Neural crest cell (in vitro differentiated cells): ENCODE results near the gene SSX4B. TPM values are rescaled to one million over a fixed set of nuclear protein-coding genes. Genes with fewer than 3 reads are reported as not detected.
"Not testable (repeated sequence)": the region's sequence is repeated elsewhere in the genome, so short reads cannot be mapped to it uniquely, and the experiment has no call there.

ENCODE experiments used
- DNase-seq: peaks from one replicate; pipeline ENCODE4 v3.0.0; 2021; ENCODE audit warnings: low read depth, mixed read lengths, low spot score
- H3K27ac Mint-ChIP-seq: one replicate; pipeline ENCODE4 v1.8.0; 2021; ENCODE audit warnings: mild to moderate bottlenecking, mixed read lengths; ENCODE audit not compliant: unreplicated experiment
- H3K27me3 Mint-ChIP-seq: 2 replicates; pipeline ENCODE4 v1.8.0; 2021; ENCODE audit warnings: low read depth, mild to moderate bottlenecking, mixed read lengths
- H3K36me3 Mint-ChIP-seq: 2 replicates; pipeline ENCODE4 v1.8.0; 2021; ENCODE audit warnings: low read depth, mild to moderate bottlenecking, mixed read lengths
- H3K4me1 Mint-ChIP-seq: 2 replicates; pipeline ENCODE4 v1.8.0; 2021; ENCODE audit warnings: mixed read lengths
- H3K4me3 Mint-ChIP-seq: one replicate; pipeline ENCODE4 v1.8.0; 2021; ENCODE audit warnings: mild to moderate bottlenecking, mixed read lengths
- H3K9me3 Mint-ChIP-seq: 2 replicates; pipeline ENCODE4 v1.8.0; 2021; ENCODE audit warnings: mixed read lengths
- total RNA-seq: library from RNA; stranded (reverse); gene quantifications from 2 replicates; pipeline ENCODE4 v1.2.1, GENCODE V29; 2021
- TF ChIP-seq, protein P1 (sequence below): fragments of 200-600 bp; sonication (generic); conservative IDR thresholded peaks from 2 replicates; pipeline ENCODE4 v1.5.0; 2021; ENCODE audit warnings: antibody characterized with exemption, mild to moderate bottlenecking

Gene SSX4B
- total RNA-seq, 1 donor from 2014 or later, result not detected

DNA sequence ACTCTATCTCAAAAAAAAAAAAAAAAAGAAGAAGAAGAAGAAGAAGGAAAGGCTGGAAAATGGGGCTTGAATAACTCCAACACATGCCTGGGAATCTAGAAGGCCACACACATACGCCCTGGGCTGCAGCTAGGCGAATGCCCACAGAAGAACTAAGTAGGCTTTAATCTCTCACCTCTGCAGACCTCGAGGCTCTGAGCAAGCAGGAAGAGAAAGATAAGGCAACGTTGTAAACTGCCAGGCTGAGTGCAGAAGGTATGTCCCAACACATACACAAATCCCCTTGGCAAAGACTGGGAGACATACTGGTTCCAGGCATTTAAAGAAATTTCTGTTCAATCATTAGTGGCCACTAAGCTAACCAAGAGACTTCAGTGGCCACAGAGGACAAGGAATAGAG lies 39.9 kb upstream of the SSX4B start:
- TF ChIP-seq, protein P1, sequence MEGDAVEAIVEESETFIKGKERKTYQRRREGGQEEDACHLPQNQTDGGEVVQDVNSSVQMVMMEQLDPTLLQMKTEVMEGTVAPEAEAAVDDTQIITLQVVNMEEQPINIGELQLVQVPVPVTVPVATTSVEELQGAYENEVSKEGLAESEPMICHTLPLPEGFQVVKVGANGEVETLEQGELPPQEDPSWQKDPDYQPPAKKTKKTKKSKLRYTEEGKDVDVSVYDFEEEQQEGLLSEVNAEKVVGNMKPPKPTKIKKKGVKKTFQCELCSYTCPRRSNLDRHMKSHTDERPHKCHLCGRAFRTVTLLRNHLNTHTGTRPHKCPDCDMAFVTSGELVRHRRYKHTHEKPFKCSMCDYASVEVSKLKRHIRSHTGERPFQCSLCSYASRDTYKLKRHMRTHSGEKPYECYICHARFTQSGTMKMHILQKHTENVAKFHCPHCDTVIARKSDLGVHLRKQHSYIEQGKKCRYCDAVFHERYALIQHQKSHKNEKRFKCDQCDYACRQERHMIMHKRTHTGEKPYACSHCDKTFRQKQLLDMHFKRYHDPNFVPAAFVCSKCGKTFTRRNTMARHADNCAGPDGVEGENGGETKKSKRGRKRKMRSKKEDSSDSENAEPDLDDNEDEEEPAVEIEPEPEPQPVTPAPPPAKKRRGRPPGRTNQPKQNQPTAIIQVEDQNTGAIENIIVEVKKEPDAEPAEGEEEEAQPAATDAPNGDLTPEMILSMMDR, result no peak
- H3K27ac Mint-ChIP-seq, result no peak overlapping the region

DNA sequence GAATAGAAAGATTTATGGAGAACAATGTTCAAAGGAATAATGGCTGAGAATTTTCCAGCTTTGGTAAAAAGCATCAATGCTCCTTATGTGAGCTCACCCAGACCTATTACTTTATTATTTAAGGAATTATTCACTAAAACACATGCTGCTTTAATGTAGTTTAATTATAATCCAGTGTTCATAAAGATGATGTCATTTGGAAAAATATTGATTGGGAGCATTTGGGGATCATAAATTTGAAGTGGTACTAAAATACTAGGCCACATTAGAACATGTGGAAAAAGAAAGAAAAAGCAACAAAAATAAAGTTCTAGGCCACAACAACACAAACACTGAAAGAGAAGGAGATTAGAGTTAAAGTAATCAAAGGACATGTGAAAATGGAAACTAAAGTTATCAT lies 38.3 kb upstream of the SSX4B start:
- no peaks in the 10 kb centered on the region for H3K27me3 Mint-ChIP-seq
- DNase-seq, result no peak
- H3K27ac Mint-ChIP-seq, result no peak overlapping the region
- TF ChIP-seq, protein P1, result no peak
- H3K4me1 Mint-ChIP-seq, result no peaks in the 10 kb centered on the region
- H3K9me3 Mint-ChIP-seq, result peaks cover 4% of the 10 kb centered on the region
- H3K4me3 Mint-ChIP-seq, result no peak overlapping the region
- peaks cover 2% of the 10 kb centered on the region for H3K36me3 Mint-ChIP-seq

More for the DNA sequence above, 39.9 kb upstream of the SSX4B start:
- no peak overlapping the region for H3K4me3 Mint-ChIP-seq
- no peak for DNase-seq
- no peaks in the 10 kb centered on the region for H3K4me1 Mint-ChIP-seq
- H3K36me3 Mint-ChIP-seq, result peaks cover 2% of the 10 kb centered on the region
- H3K27me3 Mint-ChIP-seq, result no peaks in the 10 kb centered on the region
- H3K9me3 Mint-ChIP-seq, result peaks cover 5% of the 10 kb centered on the region

DNA sequence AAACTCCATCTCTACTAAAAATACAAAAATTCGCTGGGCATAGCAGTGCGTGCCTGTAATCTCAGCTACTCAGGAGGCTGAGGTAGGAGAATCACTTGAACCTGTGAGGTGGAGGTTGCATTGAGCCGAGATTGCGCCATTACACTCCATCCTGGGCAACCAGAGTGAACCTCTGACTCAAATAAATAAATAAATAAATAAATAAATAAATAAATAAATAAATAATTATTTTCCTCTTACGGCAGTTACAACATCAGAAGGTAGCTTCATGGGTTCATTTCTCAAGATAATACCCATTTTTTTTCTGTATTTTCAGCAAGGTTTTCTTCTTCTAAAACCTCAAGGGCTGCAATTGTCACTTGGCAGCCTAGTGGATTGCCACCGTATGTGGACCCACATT lies 35.4 kb upstream of the SSX4B start:
- H3K9me3 Mint-ChIP-seq, DNase-seq, H3K27me3 Mint-ChIP-seq, H3K4me1 Mint-ChIP-seq, H3K4me3 Mint-ChIP-seq, H3K27ac Mint-ChIP-seq, H3K36me3 Mint-ChIP-seq: not testable (repeated sequence)

DNA sequence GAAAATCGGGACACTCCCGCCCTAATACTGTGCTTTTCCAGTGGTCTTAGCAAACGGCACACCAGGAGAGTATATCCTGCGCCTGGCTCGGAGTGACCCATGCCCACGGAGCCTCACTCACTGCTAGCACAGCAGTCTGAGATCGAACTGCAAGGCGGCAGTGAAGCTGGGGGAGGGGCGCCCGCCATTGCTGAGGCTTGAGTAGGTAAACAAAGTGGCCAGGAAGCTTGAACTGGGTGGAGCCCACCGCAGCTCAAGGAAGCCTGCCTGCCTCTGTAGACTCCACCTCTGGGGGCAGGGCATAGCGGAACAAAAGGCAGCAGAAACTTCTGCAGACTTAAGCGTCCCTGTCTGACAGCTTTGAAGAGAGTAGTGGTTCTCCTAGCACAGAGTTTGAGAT lies 22.0 kb upstream of the SSX4B start:
- H3K4me3 Mint-ChIP-seq, H3K27me3 Mint-ChIP-seq, H3K27ac Mint-ChIP-seq, H3K9me3 Mint-ChIP-seq, H3K4me1 Mint-ChIP-seq, DNase-seq, H3K36me3 Mint-ChIP-seq: not testable (repeated sequence)

DNA sequence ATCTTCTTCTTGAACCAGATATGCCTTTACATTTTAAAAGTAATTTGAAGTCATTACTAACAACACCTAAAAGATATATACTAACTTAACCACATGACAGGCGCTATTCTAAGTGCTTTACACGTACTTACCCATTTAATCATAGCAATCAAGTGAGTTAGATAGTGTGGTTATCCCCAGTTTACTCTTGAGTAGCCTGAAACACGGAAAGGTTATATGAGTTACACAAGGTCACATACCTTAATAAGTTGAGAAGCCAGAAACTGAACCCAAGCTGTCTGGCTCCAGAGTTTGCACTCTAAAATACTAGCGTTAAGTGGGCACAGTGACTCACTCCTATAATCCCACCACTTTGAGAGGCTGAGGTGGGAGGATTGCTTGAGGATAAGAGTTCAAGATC lies 18.4 kb upstream of the SSX4B start:
- H3K36me3 Mint-ChIP-seq, H3K27me3 Mint-ChIP-seq, H3K9me3 Mint-ChIP-seq, H3K4me3 Mint-ChIP-seq, DNase-seq, H3K27ac Mint-ChIP-seq, H3K4me1 Mint-ChIP-seq: not testable (repeated sequence)

DNA sequence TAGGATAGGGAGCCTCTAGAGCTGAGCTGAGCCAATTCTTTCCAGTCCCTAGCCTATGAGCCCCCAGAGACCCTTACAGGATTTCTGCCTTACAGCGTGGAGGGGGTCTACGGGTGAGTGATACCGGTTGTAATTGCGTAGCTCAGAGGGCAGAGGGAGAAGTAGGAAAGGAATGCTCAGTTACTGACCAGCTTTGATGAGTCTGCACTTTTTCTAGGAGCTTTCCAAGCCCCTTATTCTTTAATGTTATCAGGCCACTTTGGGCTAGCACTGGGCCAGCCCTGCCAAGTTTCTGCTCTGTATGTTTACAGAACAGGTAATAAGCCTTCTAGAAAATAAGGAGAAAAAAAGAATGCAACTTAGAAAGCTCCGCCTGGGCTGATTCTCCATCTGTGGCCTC lies 17.8 kb upstream of the SSX4B start:
- DNase-seq, H3K36me3 Mint-ChIP-seq, H3K27me3 Mint-ChIP-seq, H3K9me3 Mint-ChIP-seq, H3K4me3 Mint-ChIP-seq, H3K27ac Mint-ChIP-seq, H3K4me1 Mint-ChIP-seq: not testable (repeated sequence)

DNA sequence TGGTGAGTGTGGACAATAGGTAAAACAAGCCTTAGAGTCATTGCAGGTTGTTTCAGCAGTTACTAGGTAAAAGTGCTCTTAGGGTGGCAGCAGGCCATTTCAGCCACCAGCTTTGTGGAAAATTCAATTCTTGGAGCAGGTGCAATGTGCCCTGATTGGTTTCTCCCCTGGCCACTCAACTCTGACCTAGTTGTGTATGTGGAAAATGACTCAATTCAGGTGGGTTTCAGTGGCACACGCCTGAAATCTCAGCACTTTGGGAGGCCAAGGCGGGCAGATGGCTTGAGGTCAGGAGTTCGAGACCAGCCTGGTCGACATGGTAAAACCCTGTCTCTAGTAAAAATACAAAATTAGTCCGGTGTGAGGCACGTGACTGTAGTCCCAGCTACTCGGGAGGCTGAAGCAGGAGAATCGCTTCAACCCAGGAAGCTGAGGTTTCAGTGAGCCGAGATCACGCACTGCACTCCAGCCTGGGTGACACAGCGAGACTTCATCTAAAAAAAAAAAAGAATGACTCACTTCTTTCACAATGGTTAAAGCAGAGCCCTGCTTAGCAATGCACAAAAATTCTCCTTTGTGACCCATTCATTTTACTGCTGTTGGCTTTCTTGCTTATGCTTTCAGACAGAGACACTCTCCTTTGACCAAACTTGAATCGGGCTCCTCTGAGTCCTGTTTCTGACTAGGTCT lies 15.4 kb upstream of the SSX4B start:
- not testable (repeated sequence) for H3K4me3 Mint-ChIP-seq, H3K36me3 Mint-ChIP-seq

DNA sequence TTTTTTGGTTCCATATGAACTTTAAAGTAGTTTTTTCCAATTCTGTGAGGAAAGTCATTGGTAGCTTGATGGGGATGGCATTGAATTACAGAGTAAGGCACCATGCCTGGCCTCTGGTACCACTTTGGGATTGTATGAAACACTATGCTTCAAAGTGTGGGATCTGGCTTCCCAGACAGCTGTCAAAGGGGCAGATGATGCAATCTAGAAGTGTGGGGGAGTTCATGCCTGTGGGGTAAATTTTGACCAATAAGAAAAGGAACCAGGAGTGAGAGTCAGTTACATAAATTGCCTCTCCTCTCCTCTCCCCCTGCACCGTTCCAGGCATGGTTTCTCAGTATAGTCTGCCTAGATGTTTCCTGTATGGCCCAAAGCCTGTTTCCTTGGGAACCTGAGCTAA lies 13.9 kb downstream of the SSX4B start:
- H3K36me3 Mint-ChIP-seq, DNase-seq, H3K27me3 Mint-ChIP-seq, H3K9me3 Mint-ChIP-seq, H3K27ac Mint-ChIP-seq, H3K4me1 Mint-ChIP-seq, H3K4me3 Mint-ChIP-seq: not testable (repeated sequence)

More for the DNA sequence above, 15.4 kb upstream of the SSX4B start:
- H3K9me3 Mint-ChIP-seq, H3K4me1 Mint-ChIP-seq, H3K27ac Mint-ChIP-seq, DNase-seq, H3K27me3 Mint-ChIP-seq: not testable (repeated sequence)

DNA sequence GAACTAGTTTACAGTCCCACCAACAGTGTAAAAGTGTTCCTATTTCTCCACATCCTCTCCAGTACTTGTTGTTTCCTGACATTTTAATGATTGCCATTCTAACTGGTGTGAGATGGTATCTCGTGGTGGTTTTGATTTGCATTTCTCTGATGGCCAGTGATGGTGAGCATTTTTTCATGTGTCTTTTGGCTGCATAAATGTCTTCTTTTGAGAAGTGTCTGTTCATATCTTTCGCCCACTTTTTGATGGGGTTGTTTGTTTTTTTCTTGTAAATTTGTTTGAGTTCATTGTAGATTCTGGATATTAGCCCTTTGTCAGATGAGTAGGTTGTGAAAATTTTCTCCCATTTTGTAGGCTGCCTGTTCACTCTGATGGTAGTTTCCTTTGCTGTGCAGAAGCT lies 14.8 kb downstream of the SSX4B start:
- H3K27me3 Mint-ChIP-seq, H3K4me3 Mint-ChIP-seq, H3K4me1 Mint-ChIP-seq, DNase-seq, H3K9me3 Mint-ChIP-seq, H3K27ac Mint-ChIP-seq, H3K36me3 Mint-ChIP-seq: not testable (repeated sequence)

DNA sequence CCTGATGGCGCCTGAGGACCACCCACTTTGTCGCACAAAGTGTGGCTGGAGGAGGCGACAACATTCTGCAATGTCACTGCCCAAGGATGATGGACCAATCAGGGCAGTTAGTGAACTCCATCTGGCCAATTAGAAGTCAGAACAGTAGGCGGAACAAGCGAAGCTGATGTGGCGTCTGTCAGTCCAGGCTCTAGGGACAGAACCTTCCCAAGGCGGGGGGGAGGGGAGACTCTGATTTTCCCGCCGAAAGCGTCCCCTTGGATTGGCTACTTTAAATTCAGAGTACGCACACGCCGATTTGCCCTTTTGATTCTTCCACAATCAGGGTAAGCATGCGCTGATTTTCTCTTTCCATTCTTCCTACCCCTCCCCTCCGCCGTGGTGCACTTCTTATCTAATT lies 28.5 kb downstream of the SSX4B start, which contains the start of gene SSX4:
Gene SSX4, plus strand, starts transcription at position 301 of the 400 bp plus-strand sequence. CDS start 515 bp downstream, outside the sequence.
- not testable (repeated sequence) for H3K27me3 Mint-ChIP-seq, H3K9me3 Mint-ChIP-seq, H3K36me3 Mint-ChIP-seq, H3K27ac Mint-ChIP-seq, DNase-seq, H3K4me3 Mint-ChIP-seq, H3K4me1 Mint-ChIP-seq

DNA sequence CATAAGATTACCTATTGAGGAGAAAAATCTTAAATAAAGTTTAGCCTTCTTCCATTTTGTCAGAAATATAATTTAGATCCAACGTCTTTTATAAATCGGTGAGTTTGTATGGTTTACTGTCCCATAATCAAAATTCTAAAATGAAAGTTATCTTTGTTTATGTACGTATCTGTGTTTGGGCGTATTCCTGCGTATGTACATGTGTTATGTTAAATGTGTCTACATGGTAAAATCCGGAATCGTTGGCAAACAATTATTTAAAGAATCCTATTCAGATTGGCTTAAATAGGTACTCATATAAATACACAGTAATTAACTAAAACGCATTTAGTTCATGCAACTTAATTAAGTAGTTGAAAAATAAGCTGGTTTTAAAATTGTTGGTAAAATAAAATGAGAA lies 41.4 kb downstream of the SSX4B start:
- not testable (repeated sequence) for H3K27me3 Mint-ChIP-seq, H3K36me3 Mint-ChIP-seq, H3K4me1 Mint-ChIP-seq, H3K4me3 Mint-ChIP-seq, H3K9me3 Mint-ChIP-seq, H3K27ac Mint-ChIP-seq, DNase-seq

DNA sequence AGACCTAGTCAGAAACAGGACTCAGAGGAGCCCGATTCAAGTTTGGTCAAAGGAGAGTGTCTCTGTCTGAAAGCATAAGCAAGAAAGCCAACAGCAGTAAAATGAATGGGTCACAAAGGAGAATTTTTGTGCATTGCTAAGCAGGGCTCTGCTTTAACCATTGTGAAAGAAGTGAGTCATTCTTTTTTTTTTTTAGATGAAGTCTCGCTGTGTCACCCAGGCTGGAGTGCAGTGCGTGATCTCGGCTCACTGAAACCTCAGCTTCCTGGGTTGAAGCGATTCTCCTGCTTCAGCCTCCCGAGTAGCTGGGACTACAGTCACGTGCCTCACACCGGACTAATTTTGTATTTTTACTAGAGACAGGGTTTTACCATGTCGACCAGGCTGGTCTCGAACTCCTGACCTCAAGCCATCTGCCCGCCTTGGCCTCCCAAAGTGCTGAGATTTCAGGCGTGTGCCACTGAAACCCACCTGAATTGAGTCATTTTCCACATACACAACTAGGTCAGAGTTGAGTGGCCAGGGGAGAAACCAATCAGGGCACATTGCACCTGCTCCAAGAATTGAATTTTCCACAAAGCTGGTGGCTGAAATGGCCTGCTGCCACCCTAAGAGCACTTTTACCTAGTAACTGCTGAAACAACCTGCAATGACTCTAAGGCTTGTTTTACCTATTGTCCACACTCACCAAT lies 43.9 kb downstream of the SSX4B start:
- H3K4me3 Mint-ChIP-seq, H3K36me3 Mint-ChIP-seq, DNase-seq, H3K4me1 Mint-ChIP-seq, H3K27ac Mint-ChIP-seq, H3K27me3 Mint-ChIP-seq, H3K9me3 Mint-ChIP-seq: not testable (repeated sequence)
